Neural cell (in vitro differentiated cells): Measurements from ENCODE around the gene ACTR1B. TPM values are rescaled to one million over a fixed set of nuclear protein-coding genes. Genes with fewer than 3 reads are reported as not detected.
"Not testable (repeated sequence)": the region's sequence is repeated elsewhere in the genome, so short reads cannot be mapped to it uniquely, and the experiment has no call there.

Experiments used
- H2AFZ ChIP-seq: fragments of 200-600, 300-800 bp; sonication (generic), shearing (Covaris generic); 2 replicates; pipeline ENCODE4 v1.6.0; 2014; ENCODE audit warnings: low read depth, mild to moderate bottlenecking, antibody characterized with exemption, low read length, moderate library complexity
- H3F3A ChIP-seq: fragments of 200-600 bp; shearing (Covaris generic); 2 replicates; pipeline ENCODE4 v1.6.1; 2016; ENCODE audit warnings: mild to moderate bottlenecking, moderate library complexity, mixed read lengths, antibody characterized with exemption, low read length; ENCODE audit not compliant: insufficient read depth, poor library complexity, severe bottlenecking
- H3K27ac ChIP-seq: fragments of 200-600, 300-800 bp; sonication (generic), shearing (Covaris generic); 2 replicates; pipeline ENCODE4 v1.5.1; 2014; ENCODE audit warnings: mild to moderate bottlenecking, low read length, moderate library complexity
- H3K27me3 ChIP-seq: fragments of 300-800, 200-600 bp; sonication (generic), shearing (Covaris generic); 2 replicates; pipeline ENCODE4 v1.6.0; 2014; ENCODE audit warnings: mild to moderate bottlenecking, low read depth, low read length, moderate library complexity; ENCODE audit not compliant: insufficient read depth
- H3K36me3 ChIP-seq: fragments of 300-800, 200-600 bp; sonication (generic), shearing (Covaris generic); 2 replicates; pipeline ENCODE4 v1.5.1; 2014; ENCODE audit warnings: mild to moderate bottlenecking, antibody characterized with exemption, low read length, moderate library complexity; ENCODE audit not compliant: insufficient read depth
- H3K4me2 ChIP-seq: fragments of 300-800, 200-600 bp; sonication (generic), shearing (Covaris generic); 2 replicates; pipeline ENCODE4 v1.6.0; 2014; ENCODE audit warnings: mild to moderate bottlenecking, low read length
- H3K4me3 ChIP-seq: fragments of 300-800, 200-600 bp; sonication (generic), shearing (Covaris generic); 2 replicates; pipeline ENCODE4 v1.5.1; 2014; ENCODE audit warnings: mild to moderate bottlenecking, low read length, moderate library complexity
- H3K79me2 ChIP-seq: fragments of 200-600 bp; shearing (Covaris generic); replicated peaks from 2 replicates; pipeline ENCODE4 v1.6.0; 2014; ENCODE audit warnings: mild to moderate bottlenecking, low read length, moderate library complexity; ENCODE audit not compliant: insufficient read depth
- H3K9ac ChIP-seq: fragments of 300-800, 200-600 bp; sonication (generic), shearing (Covaris generic); 2 replicates; pipeline ENCODE4 v1.6.1; 2016; ENCODE audit warnings: mild to moderate bottlenecking, low read length, mixed read lengths
- H3K9me2 ChIP-seq: fragments of 200-600 bp; shearing (Covaris generic); 2 replicates; pipeline ENCODE4 v1.6.1; 2016; ENCODE audit warnings: mild to moderate bottlenecking, low read length, mixed read lengths; ENCODE audit not compliant: insufficient read depth
- H3K9me3 ChIP-seq: fragments of 200-600, 300-800 bp; sonication (generic), shearing (Covaris generic); 2 replicates; pipeline ENCODE4 v1.6.1; 2016; ENCODE audit warnings: mild to moderate bottlenecking, mixed run types, low read length, moderate library complexity, mixed read lengths
- H4K20me1 ChIP-seq: fragments of 200-600 bp; shearing (Covaris generic); 2 replicates; pipeline ENCODE4 v1.6.1; 2016; ENCODE audit warnings: mild to moderate bottlenecking, mixed run types; ENCODE audit not compliant: insufficient read depth
- POLR2AphosphoS5 ChIP-seq: IDR thresholded peaks from 2 replicates; pipeline ENCODE4 v1.6.1; 2012
- polyA plus RNA-seq: library from polyadenylated mRNA; depleted of rRNA; stranded (reverse); fragments of >200 nt; gene quantifications from 2 replicates; pipeline ENCODE4 v1.2.3, GENCODE V29; 2014
- TF ChIP-seq, protein P1 (sequence below): fragments of 450-650 bp; IDR thresholded peaks from 2 replicates; pipeline ENCODE4 v1.5.1; 2014; ENCODE audit warnings: antibody characterized with exemption, mild to moderate bottlenecking, moderate library complexity; ENCODE audit not compliant: poor library complexity, severe bottlenecking

Gene ACTR1B
- polyA plus RNA-seq, 1 donor from 2014 or later, result 138 TPM

DNA sequence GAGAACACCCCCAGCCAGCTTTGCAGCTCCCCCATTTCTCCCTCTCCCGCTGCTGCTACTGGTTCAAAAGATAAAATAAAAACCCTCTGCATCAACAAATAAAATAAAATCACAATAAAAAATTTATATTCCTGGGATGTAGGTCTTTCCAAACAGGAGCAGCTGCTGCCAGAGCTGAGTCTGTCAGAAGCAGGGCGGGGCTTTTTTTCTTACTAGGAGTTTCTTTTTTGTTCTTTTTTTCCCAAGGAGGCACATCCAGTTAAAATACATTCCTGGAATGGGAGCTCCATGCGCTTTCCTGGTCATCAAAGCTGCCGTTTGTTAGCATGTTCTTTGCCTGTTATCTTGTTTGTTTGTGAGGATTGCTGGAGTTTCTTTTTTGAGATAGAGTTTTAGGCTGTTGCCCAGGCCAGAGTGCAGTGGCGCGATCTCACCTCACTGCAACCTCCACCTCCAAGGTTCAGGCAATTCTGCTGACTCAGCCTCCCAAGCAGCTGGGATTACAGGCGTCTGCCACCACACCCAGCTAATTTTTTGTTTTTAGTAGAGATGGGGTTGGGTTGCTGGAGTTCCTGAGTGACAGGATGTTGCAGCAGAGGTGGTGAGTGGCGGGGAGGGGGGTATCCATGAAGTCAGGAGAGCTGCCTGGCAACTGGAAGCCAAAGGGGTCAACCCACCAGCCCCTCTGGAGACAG lies 38.3 kb downstream of the ACTR1B start:
- not testable (repeated sequence) for H3K4me3 ChIP-seq, H3K27me3 ChIP-seq, H3K4me2 ChIP-seq, H3K9ac ChIP-seq, H3K9me3 ChIP-seq, H3F3A ChIP-seq, H3K27ac ChIP-seq, H4K20me1 ChIP-seq, H2AFZ ChIP-seq, H3K9me2 ChIP-seq, H3K79me2 ChIP-seq, H3K36me3 ChIP-seq

DNA sequence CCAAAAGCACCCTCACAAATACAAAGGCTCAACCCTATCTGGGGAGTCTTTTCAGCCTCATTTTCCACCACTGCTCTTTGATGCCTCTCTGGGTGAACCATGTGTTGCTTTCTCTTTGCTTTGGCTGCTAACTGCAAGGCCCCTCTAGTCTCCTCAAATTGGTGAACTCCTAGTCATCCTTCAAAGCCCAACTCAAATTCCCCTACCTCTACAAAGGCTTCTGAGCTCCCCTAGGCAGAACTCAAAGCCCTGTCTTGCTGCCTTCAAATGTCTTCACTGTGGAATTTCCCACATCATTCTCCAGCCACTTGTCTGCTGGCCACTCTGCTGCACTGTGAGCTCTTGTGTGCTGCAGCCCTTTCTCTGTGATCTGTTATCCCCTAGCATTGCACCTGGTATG lies 40.9 kb downstream of the ACTR1B start:
- H3K9me2 ChIP-seq, H3K9me3 ChIP-seq, H3K36me3 ChIP-seq, H3F3A ChIP-seq, H3K27ac ChIP-seq, H3K4me2 ChIP-seq, H4K20me1 ChIP-seq, H3K27me3 ChIP-seq, H3K79me2 ChIP-seq, H3K4me3 ChIP-seq, H2AFZ ChIP-seq, H3K9ac ChIP-seq: not testable (repeated sequence)

DNA sequence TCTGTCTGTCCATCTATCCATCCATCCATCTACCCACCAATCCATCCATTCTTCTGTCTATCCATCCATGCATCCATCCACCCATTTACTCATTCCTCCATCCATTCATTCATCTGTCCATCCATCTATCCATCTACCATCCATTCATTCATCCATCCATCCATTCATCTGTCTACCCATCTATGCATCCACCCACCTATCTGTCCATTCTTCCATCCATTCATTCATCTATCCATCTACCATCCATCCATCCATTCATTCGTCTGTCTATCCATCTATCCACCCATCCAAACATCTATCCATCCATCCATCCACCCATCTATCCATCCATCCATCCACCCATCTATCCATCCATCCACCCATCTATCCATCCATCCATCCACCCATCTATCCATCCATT lies 43.4 kb downstream of the ACTR1B start:
- not testable (repeated sequence) for H3F3A ChIP-seq, H4K20me1 ChIP-seq, H3K27me3 ChIP-seq, H3K4me2 ChIP-seq, H3K27ac ChIP-seq, H3K4me3 ChIP-seq, H3K9me3 ChIP-seq, H3K36me3 ChIP-seq, H2AFZ ChIP-seq, H3K9me2 ChIP-seq, H3K9ac ChIP-seq, H3K79me2 ChIP-seq

DNA sequence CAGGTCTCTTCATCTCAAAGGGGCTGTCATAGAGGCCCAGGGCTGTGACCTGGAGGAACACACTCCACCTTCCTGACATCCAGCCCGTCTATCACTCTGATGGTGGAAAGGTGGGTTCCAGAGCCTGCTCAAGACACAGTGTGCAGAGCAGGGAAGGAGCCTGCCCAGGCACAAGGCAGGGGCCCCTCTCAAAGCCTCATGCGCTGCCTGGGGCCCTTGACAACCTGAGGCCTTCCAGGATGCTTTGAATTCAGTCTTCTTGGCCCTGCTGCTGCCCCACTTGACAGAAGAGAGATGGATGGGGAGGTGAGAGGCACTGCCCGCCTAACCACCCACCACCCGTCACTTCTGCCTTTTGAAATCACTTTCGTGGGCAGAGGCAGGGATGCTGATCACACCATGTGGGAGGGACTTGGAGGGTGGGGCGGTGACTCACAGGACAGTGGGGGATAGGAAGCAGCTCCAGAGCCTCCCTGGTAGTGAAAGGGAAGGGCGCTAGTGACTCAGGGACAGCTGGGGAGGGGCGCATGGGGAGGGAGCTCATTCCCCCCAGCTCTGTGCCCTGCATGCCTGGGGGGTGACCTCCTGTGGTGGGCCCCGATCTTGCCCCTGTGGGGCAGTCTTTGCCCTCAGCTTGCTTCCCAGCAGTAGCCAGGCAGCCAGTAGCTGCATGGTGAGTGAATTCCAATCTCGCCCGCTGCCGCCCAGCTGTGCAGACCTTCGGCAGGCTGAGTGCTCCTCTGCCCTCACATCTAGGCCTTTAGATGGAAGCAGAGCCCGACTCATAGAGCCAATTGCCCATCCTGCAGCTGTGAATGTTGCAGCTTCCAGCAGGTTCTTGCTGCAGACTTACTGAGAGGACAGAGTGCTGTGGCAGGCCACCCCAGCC lies 44.7 kb downstream of the ACTR1B start:
- not testable (repeated sequence) for H3K4me2 ChIP-seq, H3K27ac ChIP-seq, H3K27me3 ChIP-seq

DNA sequence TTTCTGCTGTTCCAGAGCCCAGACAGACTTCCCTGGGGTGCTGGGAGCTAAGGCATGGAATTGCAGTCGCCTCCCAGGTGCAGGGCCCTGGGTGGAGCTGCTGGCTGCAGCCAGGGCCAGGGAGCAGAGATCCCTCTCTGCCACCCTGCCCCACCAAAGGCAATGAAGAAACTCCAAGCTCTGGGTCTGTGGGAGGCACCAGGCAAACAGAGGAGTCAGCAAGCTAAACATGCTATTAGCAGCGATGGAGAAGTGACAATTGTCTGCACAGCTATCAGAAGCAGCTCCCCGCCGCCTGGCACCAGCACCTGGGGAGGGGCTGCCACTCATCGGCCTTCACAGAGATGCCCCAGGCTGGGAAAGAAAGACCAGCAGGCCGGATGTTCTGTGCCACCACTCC lies 45.9 kb downstream of the ACTR1B start:
- Histone ChIP-seq H3K9ac (no peak overlapping the region), H4K20me1 (no peaks in the 10 kb centered on the region), H3K27ac (no peak overlapping the region), H3K4me2 (no peak overlapping the region), H3K36me3 (no peaks in the 10 kb centered on the region), H3K9me2 (no peaks in the 10 kb centered on the region), H3F3A (no peaks in the 10 kb centered on the region), H3K9me3 (no peaks in the 10 kb centered on the region), H3K79me2 (no peaks in the 10 kb centered on the region), H3K4me3 (no peak overlapping the region), H2AFZ (no peak overlapping the region), H3K27me3 (no peaks in the 10 kb centered on the region)
- TF ChIP-seq POLR2AphosphoS5, result no peak
- TF ChIP-seq, protein P1, sequence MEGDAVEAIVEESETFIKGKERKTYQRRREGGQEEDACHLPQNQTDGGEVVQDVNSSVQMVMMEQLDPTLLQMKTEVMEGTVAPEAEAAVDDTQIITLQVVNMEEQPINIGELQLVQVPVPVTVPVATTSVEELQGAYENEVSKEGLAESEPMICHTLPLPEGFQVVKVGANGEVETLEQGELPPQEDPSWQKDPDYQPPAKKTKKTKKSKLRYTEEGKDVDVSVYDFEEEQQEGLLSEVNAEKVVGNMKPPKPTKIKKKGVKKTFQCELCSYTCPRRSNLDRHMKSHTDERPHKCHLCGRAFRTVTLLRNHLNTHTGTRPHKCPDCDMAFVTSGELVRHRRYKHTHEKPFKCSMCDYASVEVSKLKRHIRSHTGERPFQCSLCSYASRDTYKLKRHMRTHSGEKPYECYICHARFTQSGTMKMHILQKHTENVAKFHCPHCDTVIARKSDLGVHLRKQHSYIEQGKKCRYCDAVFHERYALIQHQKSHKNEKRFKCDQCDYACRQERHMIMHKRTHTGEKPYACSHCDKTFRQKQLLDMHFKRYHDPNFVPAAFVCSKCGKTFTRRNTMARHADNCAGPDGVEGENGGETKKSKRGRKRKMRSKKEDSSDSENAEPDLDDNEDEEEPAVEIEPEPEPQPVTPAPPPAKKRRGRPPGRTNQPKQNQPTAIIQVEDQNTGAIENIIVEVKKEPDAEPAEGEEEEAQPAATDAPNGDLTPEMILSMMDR, result no peak

More for the DNA sequence above, 44.7 kb downstream of the ACTR1B start:
- not testable (repeated sequence) for H2AFZ ChIP-seq, H3K79me2 ChIP-seq, H3K9me2 ChIP-seq, H3K9me3 ChIP-seq, H4K20me1 ChIP-seq, H3F3A ChIP-seq, H3K36me3 ChIP-seq, H3K9ac ChIP-seq, H3K4me3 ChIP-seq

DNA sequence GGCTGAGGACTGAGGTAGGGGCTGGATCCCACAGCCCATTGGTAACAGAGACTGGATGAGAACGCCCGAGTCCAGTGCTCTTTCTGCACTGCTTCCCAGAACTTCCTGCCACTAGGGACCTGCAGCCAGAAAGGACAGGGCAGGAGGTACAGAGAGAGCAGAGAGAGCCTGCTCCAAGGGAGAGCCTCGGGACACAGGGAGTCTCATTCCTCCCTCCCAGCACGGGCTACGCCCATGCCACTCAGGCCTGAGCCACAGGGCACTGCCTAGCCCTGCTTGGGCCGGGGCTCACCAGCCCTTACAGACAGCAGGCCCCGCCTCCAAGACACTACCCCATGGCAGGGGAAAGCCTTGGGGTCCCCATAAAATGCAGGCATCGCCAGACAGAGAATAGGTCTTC lies 48.1 kb downstream of the ACTR1B start:
- not testable (repeated sequence) for H3K9ac ChIP-seq, H3K9me2 ChIP-seq, H3F3A ChIP-seq, H3K27ac ChIP-seq, H3K36me3 ChIP-seq, H2AFZ ChIP-seq, H3K27me3 ChIP-seq, H3K79me2 ChIP-seq, H4K20me1 ChIP-seq, H3K4me3 ChIP-seq, H3K4me2 ChIP-seq, H3K9me3 ChIP-seq

DNA sequence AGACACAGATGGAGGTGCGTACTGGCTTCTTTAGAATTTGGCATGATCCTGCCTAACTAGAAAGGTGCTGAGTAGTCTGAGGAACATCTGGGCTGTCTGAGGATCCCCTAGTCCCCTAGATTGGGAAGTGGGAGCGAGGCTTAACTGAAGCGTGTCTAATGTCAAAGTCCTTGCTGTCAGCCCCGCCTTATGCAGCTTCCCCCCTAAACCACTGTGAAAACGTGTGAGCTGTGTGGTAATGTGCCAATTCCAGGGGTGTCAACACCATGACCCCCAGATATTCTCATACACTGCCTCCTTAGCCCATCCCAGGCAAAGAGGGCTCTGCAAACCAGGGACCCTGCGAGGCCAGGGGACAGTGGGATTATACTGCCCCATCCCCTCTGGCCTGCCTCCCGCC lies 51.9 kb downstream of the ACTR1B start:
- not testable (repeated sequence) for H3F3A ChIP-seq, H3K9ac ChIP-seq, H2AFZ ChIP-seq, H3K9me2 ChIP-seq, H4K20me1 ChIP-seq, H3K36me3 ChIP-seq, H3K79me2 ChIP-seq, H3K4me3 ChIP-seq, H3K4me2 ChIP-seq, H3K27me3 ChIP-seq, H3K27ac ChIP-seq, H3K9me3 ChIP-seq
